IMR-90 (cell line): ENCODE data around the gene INTS11.

ENCODE experiments used
- BHLHE40 ChIP-seq: fragments of 150-350 bp; IDR thresholded peaks from 2 replicates; pipeline ENCODE4 v1.6.1; 2016; ENCODE audit warnings: mild to moderate bottlenecking, low read depth, low read length
- CTCF ChIP-seq: conservative IDR thresholded peaks from 2 replicates; pipeline ENCODE4 v1.5.1; 2012; ENCODE audit warnings: mild to moderate bottlenecking, low read depth, low read length, improper control_type of control experiment
- RFX5 ChIP-seq: IDR thresholded peaks from 2 replicates; pipeline ENCODE4 v1.8.0; 2012; ENCODE audit warnings: low read depth, mild to moderate bottlenecking, low read length, moderate library complexity

- TF ChIP-seq CTCF (no peak), BHLHE40 (no peak), RFX5 (no peak)
Observed at GRCh38 chr1:1343811-1344421, 19.5 kb upstream of the INTS11 start.
